Neuronal stem cell (in vitro differentiated cells): ENCODE data around the gene RPUSD1.

Source experiments
- DNase-seq: peaks from one replicate; pipeline ENCODE4 v3.0.0-alpha.2; 2013; ENCODE audit warnings: low spot score
- H2AFZ ChIP-seq: one replicate; pipeline ENCODE4 v1.6.1; 2013; ENCODE audit warnings: mild to moderate bottlenecking, low read length, inconsistent platforms
- H2AK5ac ChIP-seq: 2 replicates; pipeline ENCODE4 v1.6.1; 2013; ENCODE audit warnings: low read depth, mild to moderate bottlenecking, inconsistent platforms, low read length, moderate library complexity, mixed read lengths
- H2BK120ac ChIP-seq: 2 replicates; pipeline ENCODE4 v1.6.1; 2013; ENCODE audit warnings: low read depth, mild to moderate bottlenecking, inconsistent platforms, low read length, moderate library complexity, mixed read lengths
- H2BK12ac ChIP-seq: one replicate; pipeline ENCODE4 v1.6.1; 2013; ENCODE audit warnings: low read length, inconsistent platforms
- H2BK15ac ChIP-seq: 2 replicates; pipeline ENCODE4 v1.6.1; 2013; ENCODE audit warnings: mild to moderate bottlenecking, low read length, inconsistent platforms, mixed read lengths
- H2BK5ac ChIP-seq: one replicate; pipeline ENCODE4 v1.6.1; 2013; ENCODE audit warnings: inconsistent platforms, mild to moderate bottlenecking, low read length, moderate library complexity
- H3K14ac ChIP-seq: one replicate; pipeline ENCODE4 v1.6.1; 2013; ENCODE audit warnings: low read length, inconsistent platforms
- H3K18ac ChIP-seq: 2 replicates; pipeline ENCODE4 v1.6.1; 2013; ENCODE audit warnings: low read length, inconsistent platforms
- H3K23ac ChIP-seq: 2 replicates; pipeline ENCODE4 v1.6.1; 2013; ENCODE audit warnings: low read depth, mild to moderate bottlenecking, mixed read lengths, low read length, inconsistent platforms; ENCODE audit not compliant: poor library complexity
- H3K27ac ChIP-seq: replicated peaks from 3 replicates; pipeline ENCODE4 v1.5.1; 2013; ENCODE audit warnings: low read length, inconsistent platforms
- H3K27me3 ChIP-seq, 3 experiments: 2 replicates each; pipeline ENCODE4 v1.6.1; 2013; ENCODE audit warnings: low read length in 3 of 3, mild to moderate bottlenecking in 2 of 3, inconsistent platforms in 1 of 3, low read depth in 1 of 3, mixed read lengths in 1 of 3, moderate library complexity in 1 of 3; ENCODE audit not compliant: control insufficient read depth in 3 of 3, insufficient read depth in 3 of 3
- H3K36me3 ChIP-seq, 2 donors: replicated peaks in 1 of 2; 2 replicates each; pipeline ENCODE4 v1.6.1; 2013; ENCODE audit warnings: low read length in 2 of 2; ENCODE audit not compliant: control insufficient read depth in 2 of 2, insufficient read depth in 2 of 2
- H3K4ac ChIP-seq: 2 replicates; pipeline ENCODE4 v1.6.1; 2013; ENCODE audit warnings: inconsistent platforms, mild to moderate bottlenecking, low read length, moderate library complexity
- H3K4me1 ChIP-seq, 2 donors: 1 replicate in 1 of 2; 2 replicates in 1 of 2; pipeline ENCODE4 v1.6.1; 2013; ENCODE audit warnings: low read length in 2 of 2, low read depth in 1 of 2; ENCODE audit not compliant: control insufficient read depth in 2 of 2, insufficient read depth in 1 of 2
- H3K4me2 ChIP-seq: one replicate; pipeline ENCODE4 v1.6.1; 2013; ENCODE audit warnings: mild to moderate bottlenecking, low read length, inconsistent platforms; ENCODE audit not compliant: insufficient read depth, poor library complexity, severe bottlenecking
- H3K4me3 ChIP-seq, 2 donors: 2 replicates each; pipeline ENCODE4 v1.5.1; 2013; ENCODE audit warnings: low read length in 2 of 2, mild to moderate bottlenecking in 2 of 2, inconsistent platforms in 1 of 2, moderate library complexity in 1 of 2
- H3K79me1 ChIP-seq: one replicate; pipeline ENCODE4 v1.6.1; 2013; ENCODE audit warnings: low read depth, mild to moderate bottlenecking, inconsistent platforms, low read length, moderate library complexity
- H3K9ac ChIP-seq: one replicate; pipeline ENCODE4 v1.6.1; 2013; ENCODE audit warnings: mild to moderate bottlenecking, low read depth, low read length, inconsistent platforms; ENCODE audit not compliant: poor library complexity
- H3K9me3 ChIP-seq, 2 donors: replicated peaks in 1 of 2; 2 replicates each; pipeline versions ENCODE3 to v1.6.1; 2013; ENCODE audit warnings: low read length in 2 of 2, mild to moderate bottlenecking in 2 of 2, inconsistent platforms in 1 of 2, low read depth in 1 of 2, mixed read lengths in 1 of 2, moderate library complexity in 1 of 2; ENCODE audit not compliant: control insufficient read depth in 2 of 2, insufficient read depth in 1 of 2
- H4K8ac ChIP-seq: one replicate; pipeline ENCODE4 v1.6.1; 2013; ENCODE audit warnings: low read depth, mild to moderate bottlenecking, inconsistent platforms, low read length, moderate library complexity
- H4K91ac ChIP-seq: one replicate; pipeline ENCODE4 v1.6.1; 2013; ENCODE audit warnings: low read length, low read depth, mild to moderate bottlenecking, inconsistent platforms; ENCODE audit not compliant: poor library complexity
- WGBS, 2 donors: extraction: QIAGEN DNeasy Blood & Tissue Kit; methylation state at CpG; one replicate each; pipeline ENCODE4 v1.1.7; 2013; ENCODE audit warnings: missing lambda C conversion rate in 2 of 2, mixed read lengths in 1 of 2; ENCODE audit not compliant: insufficient read length in 2 of 2, insufficient replicate concordance in 1 of 2; ENCODE audit errors: extremely low coverage in 2 of 2; 5-methylcytosine and 5-hydroxymethylcytosine counted together

RPUSD1 gene

GRCh38 chr16:740459-740763, 47.8 kb downstream of the RPUSD1 start:
- Histone ChIP-seq H3K4me2 (peak overlapping the region; percentile 96), H3K4ac (peak overlapping the region; percentile 76), H3K4me3 (peak overlapping the region; percentile 84 to 94), H3K14ac (peak overlapping the region; percentile 56), H3K79me1 (peaks cover 7% of the 10 kb centered on the region), H4K8ac (no peak overlapping the region), H3K18ac (peak overlapping the region; percentile 90), H2BK5ac (peak overlapping the region; percentile 66), H3K27ac (no peak overlapping the region), H3K23ac (peak overlapping the region; percentile 73), H2BK15ac (no peak overlapping the region), H3K9me3 (no peaks in the 10 kb centered on the region), H3K27me3 (no peaks in the 10 kb centered on the region), H2AK5ac (peak overlapping the region; percentile 90), H3K4me1 (peaks cover 4 to 5% of the 10 kb centered on the region in 2 donors), H4K91ac (no peak overlapping the region), H3K9ac (peak overlapping the region; percentile 88), H3K36me3 (peaks cover 15 to 26% of the 10 kb centered on the region in 2 donors), H2BK12ac (no peak overlapping the region), H2BK120ac (no peak overlapping the region), H2AFZ (peak overlapping the region; percentile 100)
- no CpG with 5 or more reads among the region's 22 CpGs for WGBS, 2 donors
- DNase-seq: no peak

GRCh38 chr16:739560-740458, 48.4 kb downstream of the RPUSD1 start:
- no peaks in the 10 kb centered on the region for H3K9me3 ChIP-seq
- no peak overlapping the region for H4K91ac ChIP-seq
- no peak overlapping the region for H3K27ac ChIP-seq
- H2BK5ac ChIP-seq: no peak overlapping the region
- peak overlapping the region; percentile 84 to 94 for H3K4me3 ChIP-seq
- no peak overlapping the region for H2BK120ac ChIP-seq
- no peak overlapping the region for H2BK15ac ChIP-seq
- peak overlapping the region; percentile 90 for H2AK5ac ChIP-seq
- peaks cover 4 to 5% of the 10 kb centered on the region in 2 donors for H3K4me1 ChIP-seq
- peaks cover 7% of the 10 kb centered on the region for H3K79me1 ChIP-seq
- H3K36me3 ChIP-seq: peaks cover 18 to 31% of the 10 kb centered on the region in 2 donors
- no peaks in the 10 kb centered on the region for H3K27me3 ChIP-seq
- peak overlapping the region; percentile 90 for H3K18ac ChIP-seq
- WGBS, 2 donors: no CpG with 5 or more reads among the region's 38 CpGs
- no peak for DNase-seq
- H3K14ac ChIP-seq: no peak overlapping the region
- H4K8ac ChIP-seq: no peak overlapping the region
- H3K23ac ChIP-seq: peak overlapping the region; percentile 73
- peak overlapping the region; percentile 88 for H3K9ac ChIP-seq
- no peak overlapping the region for H2BK12ac ChIP-seq
- peak overlapping the region; percentile 96 for H3K4me2 ChIP-seq
- H2AFZ ChIP-seq: peak overlapping the region; percentile 100
- H3K4ac ChIP-seq: no peak overlapping the region

DNA sequence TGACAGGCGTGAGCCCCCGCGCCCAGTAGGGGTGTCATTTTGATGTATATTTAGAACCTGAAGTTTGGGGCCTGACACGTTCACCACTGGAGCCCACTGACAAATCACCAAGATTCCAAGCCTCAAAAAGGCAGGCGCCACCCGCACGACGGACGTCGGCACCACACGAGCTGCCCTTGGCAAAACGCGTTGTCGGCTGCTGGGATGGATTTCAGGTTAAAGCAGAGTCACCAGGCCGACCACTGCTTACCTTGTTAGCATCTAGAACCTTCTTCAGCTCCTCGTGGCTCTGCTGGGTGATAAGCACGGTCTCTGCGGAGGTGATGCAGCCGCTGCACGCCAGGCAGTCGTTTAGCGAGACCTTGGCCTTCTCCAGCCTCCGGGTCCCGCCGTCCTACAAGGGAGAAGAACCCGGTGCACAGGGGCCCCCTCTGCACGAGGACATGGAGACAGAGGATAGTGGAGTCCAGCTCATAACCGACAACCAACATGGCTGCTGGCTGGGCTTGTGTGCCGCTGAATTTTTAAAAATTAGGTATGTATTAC, 51.2 kb downstream of the RPUSD1 start:
- H3K36me3 ChIP-seq: peaks cover 31 to 58% of the 10 kb centered on the region in 2 donors
- H2AFZ ChIP-seq: no peak overlapping the region
- DNase-seq: no peak
- no CpG with 5 or more reads among the region's 29 CpGs for WGBS, 2 donors
- H3K4me1 ChIP-seq: peaks cover 4 to 5% of the 10 kb centered on the region in 2 donors
- H4K91ac ChIP-seq: no peak overlapping the region
- no peak overlapping the region for H3K4me2 ChIP-seq
- no peak overlapping the region for H4K8ac ChIP-seq
- no peak overlapping the region for H3K14ac ChIP-seq
- no peak overlapping the region for H2BK12ac ChIP-seq
- H2BK5ac ChIP-seq: no peak overlapping the region
- no peaks in the 10 kb centered on the region for H3K27me3 ChIP-seq
- H3K79me1 ChIP-seq: peaks cover 8% of the 10 kb centered on the region
- H2AK5ac ChIP-seq: no peak overlapping the region
- H3K9me3 ChIP-seq: no peaks in the 10 kb centered on the region
- no peak overlapping the region for H3K4me3 ChIP-seq
- peak overlapping the region; percentile 60 for H3K23ac ChIP-seq
- no peak overlapping the region for H2BK15ac ChIP-seq
- H3K18ac ChIP-seq: no peak overlapping the region
- no peak overlapping the region for H3K9ac ChIP-seq
- H3K4ac ChIP-seq: no peak overlapping the region
- H3K27ac ChIP-seq: no peak overlapping the region
- no peak overlapping the region for H2BK120ac ChIP-seq

DNA sequence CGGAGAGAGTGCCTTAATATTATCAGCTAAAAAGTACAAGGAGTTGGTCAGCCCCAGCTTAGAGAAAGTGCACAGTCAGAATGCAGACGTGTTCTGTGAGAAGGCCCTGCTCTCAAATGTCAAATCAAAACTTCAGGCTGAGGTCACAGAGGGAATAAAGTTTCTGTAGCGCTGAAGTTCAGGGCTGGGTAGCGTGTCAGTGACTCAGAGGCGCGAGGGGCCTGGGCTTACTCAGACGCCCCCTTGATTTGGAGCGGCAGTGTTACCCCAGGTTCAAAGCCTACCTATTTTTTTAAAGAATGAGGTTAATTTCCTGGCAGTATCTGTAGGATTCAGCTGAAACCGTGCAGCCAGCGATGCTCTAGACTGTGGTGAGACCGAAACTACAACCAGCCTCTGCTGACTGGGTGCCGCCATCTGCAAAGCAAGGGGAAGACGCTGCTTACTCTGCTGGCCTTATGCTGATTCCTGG, 52.2 kb downstream of the RPUSD1 start:
- Histone ChIP-seq H2BK12ac (no peak overlapping the region), H3K79me1 (peaks cover 9% of the 10 kb centered on the region), H3K27me3 (no peaks in the 10 kb centered on the region), H3K4me1 (peaks cover 4 to 5% of the 10 kb centered on the region in 2 donors), H2BK15ac (no peak overlapping the region), H3K4me2 (no peak overlapping the region), H4K91ac (no peak overlapping the region), H3K4me3 (no peak overlapping the region), H3K23ac (no peak overlapping the region), H2AK5ac (no peak overlapping the region), H2BK5ac (no peak overlapping the region), H3K9me3 (no peaks in the 10 kb centered on the region), H2BK120ac (no peak overlapping the region), H3K14ac (no peak overlapping the region), H3K36me3 (peaks cover 31 to 64% of the 10 kb centered on the region in 2 donors), H4K8ac (no peak overlapping the region), H3K9ac (no peak overlapping the region), H3K4ac (no peak overlapping the region), H2AFZ (no peak overlapping the region), H3K27ac (no peak overlapping the region), H3K18ac (no peak overlapping the region)
- DNase-seq: no peak
- no CpG with 5 or more reads among the region's 13 CpGs for WGBS, 2 donors
